GM18511 (cell line): ENCODE results near the gene FAM193B.
"Not testable (repeated sequence)": the region's sequence is repeated elsewhere in the genome, so short reads cannot be mapped to it uniquely, and the experiment has no call there.

Experiments
- ATAC-seq: cut with Tn5 transposase; IDR thresholded peaks from one replicate; pipeline ENCODE4 v1.9.1; 2021; ENCODE audit warnings: mild to moderate bottlenecking, moderate library complexity; ENCODE audit not compliant: unreplicated experiment

The FAM193B gene

DNA sequence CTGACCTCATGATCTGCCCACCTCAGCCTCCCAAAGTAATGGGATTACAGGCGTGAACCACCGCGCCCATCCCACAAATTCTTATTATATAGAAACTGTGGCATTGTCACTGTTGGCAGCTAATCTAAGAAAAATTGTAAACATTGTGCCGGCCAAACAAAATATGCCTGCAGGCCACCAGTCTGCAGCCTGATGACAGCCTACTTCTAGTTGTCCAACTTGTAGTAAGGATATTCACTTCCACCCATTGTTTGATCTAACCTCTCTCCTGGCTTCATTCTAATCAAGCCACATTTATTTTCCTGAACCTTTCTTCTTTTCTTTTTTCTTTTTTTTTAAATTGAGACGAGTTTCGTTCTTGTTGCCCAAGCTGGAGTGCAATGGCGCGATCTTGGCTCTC is 24.0 kb upstream of the FAM193B start:
- ATAC-seq = no peak

DNA sequence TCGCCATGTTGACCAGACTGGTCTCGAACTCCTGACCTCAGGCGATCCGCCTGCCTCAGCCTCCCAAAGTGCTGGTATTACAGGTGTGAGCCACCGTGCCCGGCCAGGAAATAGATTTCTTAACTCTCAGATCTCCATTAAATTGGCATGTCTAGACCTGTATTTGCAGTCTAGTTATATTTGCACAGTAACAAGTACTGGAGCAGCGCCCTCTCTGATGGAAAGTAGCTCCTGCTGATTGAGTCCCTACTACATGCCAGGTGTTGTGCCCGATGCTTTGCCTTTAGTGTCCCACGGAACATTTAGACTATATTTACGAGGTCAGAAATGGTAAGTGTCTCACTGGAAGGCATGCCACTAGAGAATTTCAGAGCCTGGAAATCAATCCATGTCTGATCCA is 21.8 kb upstream of the FAM193B start:
- ATAC-seq = no peak

DNA sequence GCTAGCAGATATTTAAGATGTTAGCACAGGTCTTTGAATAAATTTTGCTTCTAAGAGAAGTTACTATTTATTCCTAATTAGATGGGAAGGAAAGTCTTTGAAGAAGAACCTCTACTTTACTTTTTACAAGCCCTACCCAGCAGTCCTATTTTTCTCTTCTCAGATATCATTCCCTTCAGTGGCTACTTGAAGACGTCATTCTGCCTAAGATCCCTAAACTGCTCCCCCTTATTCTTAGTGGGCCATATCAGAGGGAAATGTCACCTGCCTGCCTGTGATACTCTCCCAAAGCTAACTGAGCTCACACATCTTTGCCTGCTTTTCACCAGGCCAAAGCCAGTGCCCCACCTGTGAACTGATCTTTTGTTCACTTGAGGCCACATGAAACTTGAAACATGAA is 21.1 kb upstream of the FAM193B start:
- no peak for ATAC-seq

DNA sequence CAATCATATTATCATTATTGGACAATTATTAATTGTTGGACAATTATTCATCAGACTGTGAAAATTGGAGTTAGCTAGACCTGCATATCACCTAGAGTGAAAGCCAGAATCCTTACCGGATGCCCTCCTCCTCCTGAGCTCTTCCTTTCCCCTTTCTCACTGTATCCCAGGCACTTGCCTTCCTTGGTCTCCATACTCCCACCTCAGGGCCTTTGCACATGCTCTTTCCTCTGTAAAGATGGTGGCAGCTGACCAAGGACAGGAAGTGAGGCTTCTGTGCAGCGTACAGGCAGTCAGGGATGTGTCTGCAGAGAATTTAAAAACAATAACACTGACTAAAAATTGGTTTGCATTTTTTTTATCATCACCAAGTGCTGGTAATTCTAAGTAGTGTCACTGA is 15.5 kb upstream of the FAM193B start:
- ATAC-seq = no peak

DNA sequence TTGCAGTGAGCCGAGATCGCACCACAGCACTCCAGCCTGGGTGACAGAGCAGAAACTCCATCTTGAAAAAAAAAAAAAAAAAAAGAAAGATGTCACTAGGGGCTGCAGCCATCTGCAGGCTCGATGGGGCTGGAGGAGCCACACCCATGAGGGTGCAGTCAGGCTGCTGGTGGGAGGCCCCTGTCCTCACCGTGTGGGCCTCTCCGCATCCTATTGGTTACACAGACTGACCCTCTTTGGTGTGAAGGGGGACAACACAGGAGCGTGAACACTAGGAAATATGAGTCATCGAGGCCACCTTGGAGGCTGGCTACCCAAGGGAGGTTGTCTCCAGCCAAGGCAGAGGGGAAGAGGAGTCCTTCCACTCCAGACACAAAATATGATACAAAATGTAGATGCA is 14.0 kb upstream of the FAM193B start:
- ATAC-seq = no peak

DNA sequence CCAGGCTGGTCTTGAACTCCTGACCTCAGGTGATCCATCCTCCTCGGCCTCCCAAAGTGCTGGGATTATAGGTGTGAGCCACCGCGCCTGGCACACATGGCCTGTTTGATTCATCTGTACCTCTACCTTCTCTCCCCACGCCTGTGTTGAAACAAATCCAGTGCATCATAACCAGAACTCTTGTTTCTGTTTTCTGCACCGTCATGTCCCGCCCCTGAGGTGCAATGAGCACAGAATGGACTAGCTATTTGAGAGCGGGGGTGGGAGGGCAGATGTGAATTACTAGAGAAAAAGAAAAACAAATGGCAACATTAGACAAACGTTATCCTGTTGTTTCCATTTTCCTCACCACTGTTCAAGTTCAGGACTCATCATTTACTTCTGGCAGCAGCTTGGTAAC is 10.7 kb upstream of the FAM193B start:
- ATAC-seq = no peak

DNA sequence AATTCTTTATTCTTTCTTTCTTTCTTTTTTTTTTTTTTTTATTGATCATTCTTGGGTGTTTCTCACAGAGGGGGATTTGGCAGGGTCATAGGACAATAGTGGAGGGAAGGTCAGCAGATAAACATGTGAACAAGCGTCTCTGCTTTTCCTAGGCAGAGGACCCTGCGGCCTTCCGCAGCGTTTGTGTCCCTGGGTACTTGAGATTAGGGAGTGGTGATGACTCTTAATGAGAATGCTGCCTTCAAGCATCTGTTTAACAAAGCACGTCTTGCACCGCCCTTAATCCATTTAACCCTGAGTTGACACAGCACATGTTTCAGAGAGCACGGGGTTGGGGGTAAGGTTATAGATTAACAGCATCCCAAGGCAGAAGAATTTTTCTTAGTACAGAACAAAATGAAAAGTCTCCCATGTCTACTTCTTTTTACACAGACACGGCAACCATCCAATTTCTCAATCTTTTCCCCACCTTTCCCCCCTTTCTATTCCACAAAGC is 5.1 kb upstream of the FAM193B start:
- ATAC-seq = not testable (repeated sequence)

DNA sequence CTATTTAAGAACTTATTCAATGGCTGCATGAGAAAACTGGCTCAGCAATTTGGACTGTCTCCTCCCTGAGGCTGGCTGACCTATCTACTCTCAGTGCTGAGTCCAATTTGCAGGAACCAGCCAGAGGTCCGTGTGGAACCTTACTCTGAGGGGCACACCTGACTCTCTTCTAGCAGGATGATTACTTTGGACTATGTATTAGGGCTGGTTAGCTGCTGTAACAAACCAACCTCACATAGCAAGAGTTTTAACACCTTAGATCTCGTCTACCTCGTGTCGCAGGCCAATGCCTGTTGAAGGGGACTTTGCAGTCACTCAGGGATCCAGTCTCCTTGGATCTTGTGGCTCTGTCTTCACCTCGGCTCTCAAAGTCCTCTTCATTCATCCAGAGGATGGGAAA is 3.4 kb upstream of the FAM193B start:
- ATAC-seq = no peak

DNA sequence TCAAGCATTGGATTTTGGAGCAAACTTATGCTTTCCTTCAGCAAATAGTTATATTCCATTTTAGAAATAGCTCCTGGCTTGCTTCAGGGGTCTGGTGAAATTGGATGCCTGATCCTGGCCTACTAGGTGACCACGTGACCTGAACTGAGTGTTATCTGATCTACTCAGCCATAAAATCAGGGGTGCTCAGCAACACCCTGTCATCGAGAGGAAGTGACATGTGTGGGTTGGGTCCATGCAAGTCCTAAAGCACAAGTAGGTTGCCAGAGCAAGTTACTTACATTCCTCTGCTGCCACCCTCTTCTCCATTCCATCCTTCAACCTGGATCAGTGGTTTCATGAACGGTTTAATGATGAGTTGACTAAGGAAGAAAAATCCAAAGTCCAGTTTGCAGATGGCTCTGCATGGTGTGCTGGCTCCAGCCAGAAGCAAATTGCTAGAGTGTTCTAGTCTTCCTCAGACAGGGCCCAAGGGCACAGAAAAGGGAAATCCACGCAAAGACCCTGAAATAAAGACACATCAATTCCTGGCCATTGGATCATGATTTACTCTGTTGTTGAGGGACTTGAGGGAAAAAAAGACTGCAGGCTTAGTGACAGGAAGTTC is 2.8 kb upstream of the FAM193B start:
- no peak for ATAC-seq

DNA sequence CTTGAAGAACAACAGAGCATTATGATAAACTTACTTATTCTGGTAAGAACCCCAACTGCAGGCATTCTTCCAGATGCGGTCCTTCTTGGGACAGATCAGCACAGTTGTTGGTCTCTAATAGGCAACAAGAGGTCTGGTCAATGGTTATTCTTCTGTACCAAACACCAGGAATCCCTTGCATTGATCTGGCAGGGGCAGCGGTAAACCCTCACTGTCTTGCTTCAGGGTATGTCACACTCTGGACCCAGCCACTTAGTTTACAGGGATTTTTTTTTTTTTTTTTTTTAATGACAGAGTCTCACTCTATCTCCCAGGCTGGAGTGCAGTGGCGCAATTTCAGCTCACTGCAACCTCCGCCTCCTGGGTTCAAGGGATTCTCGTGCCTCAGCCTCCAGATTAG is 1.3 kb upstream of the FAM193B start:
- ATAC-seq = no peak

DNA sequence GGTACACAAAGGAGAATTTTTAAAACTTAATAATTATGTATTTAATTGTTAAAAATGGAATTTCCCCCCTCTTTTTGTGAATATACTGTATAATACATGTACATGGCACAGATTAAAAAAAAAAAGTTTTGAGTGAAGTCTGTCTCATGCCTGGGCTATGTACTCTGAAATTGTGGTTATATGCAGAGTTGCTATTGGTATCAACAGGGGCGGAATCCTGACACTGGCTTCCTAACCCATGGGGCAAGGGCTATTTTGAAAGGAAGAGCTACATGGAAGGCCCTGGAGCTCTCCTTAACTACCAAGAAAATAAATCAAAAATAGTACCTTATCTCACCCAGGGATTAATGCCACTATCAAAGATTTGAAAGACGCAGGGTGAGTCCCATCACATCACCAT is 865 bp upstream of the FAM193B start:
- no peak for ATAC-seq

DNA sequence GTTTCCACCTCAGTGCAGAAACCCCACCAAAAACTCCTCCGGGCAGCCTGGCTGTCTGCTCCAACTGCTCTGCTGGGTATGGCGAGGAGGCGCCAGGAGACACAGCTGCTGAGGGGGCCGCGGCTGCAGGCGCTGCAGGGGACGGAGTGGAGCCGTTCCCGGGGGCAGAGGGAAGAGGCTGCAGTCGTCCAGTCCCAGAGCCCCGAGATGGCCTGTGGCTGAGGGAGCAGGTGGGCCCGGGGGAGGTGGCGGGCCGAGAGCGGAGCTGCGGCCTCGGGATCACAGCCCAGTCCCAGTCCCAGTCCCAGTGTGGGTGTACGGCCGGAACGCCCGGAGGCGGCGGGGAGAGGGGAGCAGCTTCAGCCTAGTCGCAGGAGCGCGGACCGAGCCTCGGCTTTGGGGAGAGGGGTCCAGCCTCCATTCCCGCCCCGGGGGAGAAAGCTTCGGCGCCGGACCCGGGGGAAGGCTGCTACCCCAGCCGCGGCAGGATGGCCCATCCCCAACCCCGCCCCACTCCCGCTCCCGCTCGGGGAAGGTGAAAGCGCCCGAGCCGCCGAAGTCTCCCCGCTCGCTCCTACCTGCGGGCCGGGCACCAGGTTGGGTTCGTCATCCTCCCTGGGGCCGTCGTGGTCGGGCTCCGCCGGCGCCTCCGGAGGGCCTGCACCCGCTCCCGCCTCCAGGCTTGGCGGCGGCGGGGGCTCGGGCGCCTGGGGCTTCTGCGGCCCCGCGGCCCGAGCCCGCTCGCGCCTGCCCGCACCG is 513 bp downstream of the FAM193B start:
- ATAC-seq = peak; percentile 47

DNA sequence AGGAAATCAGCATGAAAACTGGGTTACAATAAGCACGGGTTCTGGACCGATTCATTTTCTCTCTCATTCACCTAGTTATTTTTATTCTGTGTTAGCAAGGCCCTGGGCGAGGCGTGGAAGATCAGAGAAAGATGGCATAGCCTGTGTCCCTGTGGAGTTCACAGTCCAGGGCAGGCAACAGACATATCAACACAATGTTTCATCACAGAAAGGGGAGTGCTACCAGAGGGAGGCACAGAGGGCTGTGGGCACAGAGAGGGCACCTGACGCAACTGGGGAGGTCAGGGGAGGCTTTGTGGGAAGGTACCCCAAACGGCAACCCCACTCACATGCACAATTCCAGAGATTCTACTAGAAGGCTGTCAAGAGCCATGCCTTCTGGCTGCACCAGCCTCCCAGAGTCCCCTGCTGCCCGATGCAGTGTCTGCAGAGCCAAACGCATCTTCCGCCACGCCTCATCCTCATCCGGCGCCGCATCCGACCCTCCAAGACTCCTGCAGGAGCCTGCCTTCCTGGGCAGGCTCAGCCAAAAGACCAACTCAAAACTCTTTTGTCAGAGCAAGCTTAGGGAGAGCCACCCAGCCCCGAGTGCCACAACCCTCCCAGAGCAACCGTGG is 1.4 kb downstream of the FAM193B start:
- ATAC-seq = no peak

DNA sequence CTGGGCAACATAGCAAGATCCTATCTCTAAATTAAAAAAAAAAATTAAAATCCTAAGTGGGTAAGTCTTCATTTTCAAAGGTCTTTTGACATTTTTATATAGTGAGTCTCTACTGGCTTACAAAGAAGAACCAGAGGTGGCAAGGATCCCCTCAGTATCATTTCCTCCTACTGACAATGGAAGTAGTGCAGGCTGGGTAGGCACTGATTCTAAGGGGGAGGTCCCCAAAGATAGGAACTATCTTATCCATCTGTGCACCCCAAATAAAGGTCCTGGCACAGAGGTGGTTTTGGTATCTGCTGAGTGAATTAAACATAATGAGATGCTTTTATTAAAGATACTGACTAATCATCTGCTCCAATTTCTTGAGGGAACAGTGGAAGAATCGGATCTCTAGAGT is 4.2 kb downstream of the FAM193B start:
- ATAC-seq = no peak

DNA sequence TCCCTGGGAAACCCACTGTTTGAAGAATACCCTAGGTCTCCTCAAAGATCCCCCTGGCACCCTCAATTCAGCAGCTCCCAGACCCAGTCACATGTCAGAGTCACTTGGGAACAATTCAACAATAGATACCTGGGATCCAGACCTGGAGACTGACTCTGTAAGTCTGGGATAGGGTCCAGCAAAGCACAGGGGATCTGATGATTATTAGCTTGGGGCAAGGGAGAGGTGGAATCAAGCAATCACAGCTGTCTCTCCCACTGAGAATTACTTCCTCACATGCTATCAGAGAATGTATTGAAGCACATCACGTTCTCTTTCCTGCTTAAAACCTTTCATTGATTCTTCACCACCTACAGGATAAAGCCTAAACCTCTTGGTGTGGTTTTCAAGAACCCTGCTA is 5.9 kb downstream of the FAM193B start:
- ATAC-seq = no peak

DNA sequence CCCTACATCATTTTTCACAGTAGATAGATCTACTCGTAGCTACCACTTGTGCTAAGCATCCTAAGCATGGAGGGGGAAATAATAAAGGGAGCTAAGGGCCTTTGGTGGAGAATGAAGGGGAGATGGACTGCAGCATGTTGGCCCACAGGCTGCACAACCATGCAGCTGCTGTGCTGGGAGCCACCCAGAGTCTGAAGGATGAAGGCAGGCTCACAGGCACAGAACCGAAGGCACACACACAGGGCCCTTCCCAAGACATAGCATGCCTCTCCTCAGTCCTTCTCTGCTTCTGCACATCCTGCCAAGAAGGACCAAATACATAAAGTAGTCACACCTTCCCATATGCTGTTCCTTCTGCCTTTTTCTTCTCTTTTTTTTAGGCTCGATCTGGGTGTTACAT is 6.6 kb downstream of the FAM193B start:
- ATAC-seq = no peak

DNA sequence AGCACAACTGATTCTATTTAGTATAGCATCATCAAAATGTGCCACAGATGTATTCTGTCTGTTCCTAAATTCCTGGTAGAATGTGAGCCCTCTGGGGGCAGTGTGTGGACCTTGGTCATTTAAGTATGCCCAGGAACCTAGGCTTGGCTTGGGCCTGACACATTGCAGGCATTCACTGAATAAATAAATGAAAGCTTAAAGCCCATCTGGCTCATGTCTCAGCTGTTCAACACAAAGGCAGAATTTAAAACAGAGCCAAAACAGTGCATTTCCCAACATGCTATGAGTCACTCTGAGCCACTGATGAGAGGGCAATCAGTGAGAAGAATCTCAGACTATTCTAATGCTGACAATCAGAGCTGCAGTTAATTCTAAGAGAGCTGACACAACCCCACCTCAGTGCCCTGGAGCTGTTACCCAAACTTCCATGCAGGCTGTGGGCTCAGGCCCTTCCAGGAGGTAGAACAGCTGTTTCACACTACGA is 8.1 kb downstream of the FAM193B start:
- no peak for ATAC-seq

DNA sequence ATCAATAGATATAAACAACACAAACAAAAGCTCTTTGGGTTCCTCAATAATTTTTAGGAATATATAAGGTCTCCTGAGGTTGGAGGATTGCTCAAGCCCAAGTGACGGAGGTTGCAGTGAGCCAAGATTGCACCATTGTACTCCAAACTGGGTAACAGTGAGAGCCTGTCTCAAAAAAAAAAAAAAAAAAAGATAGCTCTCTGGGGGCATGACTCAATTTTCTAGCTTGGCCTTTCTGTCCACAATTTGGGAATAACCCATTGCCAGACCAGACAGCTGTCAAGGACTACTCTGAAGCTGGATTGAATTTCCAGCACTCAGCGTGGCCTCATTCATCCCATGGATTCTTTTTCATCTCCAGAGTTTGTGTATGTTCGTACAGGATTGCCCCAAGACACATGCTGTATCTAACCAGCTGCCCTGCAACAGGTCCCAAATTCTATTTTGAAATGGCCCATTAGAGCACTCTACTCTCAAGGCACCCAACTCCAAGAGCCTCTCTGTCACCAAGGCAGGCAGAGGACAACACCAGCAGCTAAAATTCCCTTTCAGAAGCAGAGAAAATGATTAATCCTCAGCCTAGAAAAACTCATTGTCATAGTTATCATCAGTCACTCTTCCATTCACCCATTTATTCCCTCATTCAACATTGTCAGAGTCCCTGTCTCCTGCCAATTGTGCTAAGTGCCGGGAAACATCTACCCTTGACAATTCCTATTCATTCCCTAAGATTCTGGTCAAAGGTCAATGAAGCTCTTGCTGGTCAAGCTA is 8.7 kb downstream of the FAM193B start:
- no peak for ATAC-seq

DNA sequence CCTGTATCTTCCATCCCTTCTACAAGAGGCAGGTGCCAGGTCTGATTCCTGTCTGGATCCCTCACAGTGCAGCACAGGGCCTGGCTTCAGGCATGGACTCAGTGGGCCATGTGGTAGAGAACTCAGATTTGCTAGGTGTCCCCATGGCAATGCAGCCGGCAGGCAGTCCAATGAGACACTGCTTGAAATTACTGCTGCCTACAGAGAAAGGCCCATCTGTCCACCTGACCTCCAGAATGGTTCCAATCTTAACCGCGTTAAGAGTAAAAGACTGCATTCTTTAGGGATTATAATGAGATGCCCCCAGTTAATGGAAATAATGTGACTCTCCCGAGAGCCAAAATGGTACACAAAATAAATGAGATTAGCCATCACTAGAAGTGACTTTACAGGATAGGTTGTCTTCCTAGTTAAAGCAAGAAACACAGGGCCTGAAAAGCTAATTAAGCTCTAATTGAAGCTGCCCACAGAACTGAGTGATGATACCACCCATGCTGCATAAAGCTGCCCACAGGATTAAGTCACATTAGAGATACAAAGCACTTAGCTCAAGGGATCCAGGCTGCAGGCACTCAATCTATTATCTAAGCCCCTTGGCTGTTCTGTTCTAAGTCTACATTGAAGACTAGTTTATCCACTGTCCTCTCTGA is 11.4 kb downstream of the FAM193B start:
- no peak for ATAC-seq

DNA sequence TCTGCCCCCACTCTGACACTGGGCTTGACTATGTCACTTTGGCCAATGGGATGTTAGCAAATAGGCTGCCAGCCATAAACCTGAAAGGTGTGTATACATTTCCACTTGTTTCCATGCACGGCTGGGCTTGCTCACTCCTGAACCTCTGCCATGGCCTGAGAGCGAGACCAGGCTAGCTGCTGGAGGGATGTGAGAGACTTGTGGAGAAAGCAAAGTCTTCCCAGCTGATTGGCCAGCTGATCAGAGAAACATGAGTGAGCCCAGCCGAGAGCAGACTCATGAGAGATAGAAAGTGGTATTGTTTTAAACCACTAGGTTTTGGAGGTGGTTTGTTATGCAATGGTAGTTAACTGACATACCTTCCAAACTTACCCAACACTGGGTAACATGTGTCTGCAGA is 13.9 kb downstream of the FAM193B start:
- no peak for ATAC-seq

DNA sequence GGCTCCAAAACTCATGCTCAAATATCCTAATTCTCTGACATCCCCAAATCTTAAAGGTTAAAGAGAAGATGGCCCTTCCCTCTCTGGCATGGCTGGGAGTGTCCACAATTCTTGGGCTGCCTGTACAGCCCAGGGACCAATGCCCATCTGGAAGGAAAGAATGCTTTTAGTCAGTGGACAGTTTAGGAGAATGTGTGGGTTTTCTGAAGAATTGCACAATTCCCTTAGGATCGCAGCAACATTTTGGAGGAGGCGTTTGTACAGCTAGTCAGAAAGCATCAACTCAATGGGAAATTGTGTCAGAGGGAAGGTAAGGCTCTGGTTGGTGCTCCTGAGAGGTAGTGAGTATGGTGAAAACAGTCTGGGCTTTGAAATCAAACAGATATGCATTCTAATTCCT is 15.0 kb downstream of the FAM193B start:
- no peak for ATAC-seq
